ENCODE data around the gene MAEL. TPM values are rescaled to one million over a fixed set of nuclear protein-coding genes. Genes with fewer than 3 reads are reported as not detected.

The MAEL gene
- total RNA-seq, 1 experiment from 2014 or later = not detected

- Histone ChIP-seq H3K9me2 (replicated peaks; ENCODE audit: low read length) (no peaks in the 10 kb centered on the region), H3K36me3 (ENCODE audit: low read depth, low read length) (no peaks in the 10 kb centered on the region), H3K4me1 (ENCODE audit: insufficient read depth, low read length) (peaks cover 14% of the 10 kb centered on the region), H2AFZ (ENCODE audit: low read length) (no peak overlapping the region), H3K4me2 (ENCODE audit: low read length) (no peak overlapping the region), H3K27ac (ENCODE audit: low read length) (no peak overlapping the region), H4K20me1 (ENCODE audit: low read length) (no peaks in the 10 kb centered on the region), H3K4me3 (ENCODE audit: low read length) (no peak overlapping the region), H3K9ac (ENCODE audit: low read length) (no peak overlapping the region), H3F3A (ENCODE audit: low read length, unreplicated experiment) (no peaks in the 10 kb centered on the region), H3K9me3 (ENCODE audit: low read length) (no peaks in the 10 kb centered on the region), H3K27me3 (ENCODE audit: low read length) (peaks cover 3% of the 10 kb centered on the region; the same call in 1 of the 2 replicates), H3K79me2 (ENCODE audit: low read length) (no peaks in the 10 kb centered on the region)
- CTCF ChIA-PET = no interaction called here
- TF ChIP-seq EZH2 (IDR thresholded peaks at IDR 0.05; ENCODE audit: low read length, unreplicated experiment) (no peak), CTCF (conservative IDR thresholded peaks at IDR 0.05; ENCODE audit: low read depth, low read length) (no peak), EZH2phosphoT487 (IDR thresholded peaks at IDR 0.05; ENCODE audit: borderline replicate concordance, low read length) (no peak)
- DNase-seq (no peak), ATAC-seq (no peak)
- intact Hi-C loops (cut with micrococcal nuclease) = loop anchor here (10.0 kb wide), 2 partner anchors 80 to 1130 kb away; partner anchors contain the start of gene ILDR2
- no TSS peak for BruUV-seq (replicated peaks)
- POLR2A ChIA-PET (ENCODE audit: unreplicated experiment) = no interaction called here
Measured at GRCh38 chr1:167054946-167055630, 66.0 kb downstream of the MAEL start.

GRCh38 chr1:167056529-167057231 is 67.6 kb downstream of the MAEL start:
- H3K4me2 ChIP-seq (ENCODE audit: low read length) = no peak overlapping the region
- H3K9ac ChIP-seq (ENCODE audit: low read length) = no peak overlapping the region
- H3K27ac ChIP-seq (ENCODE audit: low read length) = no peak overlapping the region
- H3K4me3 ChIP-seq (ENCODE audit: low read length) = no peak overlapping the region
- no peaks in the 10 kb centered on the region for H3F3A ChIP-seq (ENCODE audit: low read length, unreplicated experiment)
- H3K9me3 ChIP-seq (ENCODE audit: low read length) = no peaks in the 10 kb centered on the region
- intact Hi-C loops (cut with micrococcal nuclease) = loop anchor here (10.0 kb wide), 2 partner anchors 82 to 1132 kb away; partner anchors contain the start of gene ILDR2
- DNase-seq (no peak), ATAC-seq (no peak)
- TF ChIP-seq CTCF (conservative IDR thresholded peaks at IDR 0.05; ENCODE audit: low read depth, low read length) = no peak
- TF ChIP-seq EZH2 (IDR thresholded peaks at IDR 0.05; ENCODE audit: low read length, unreplicated experiment) = no peak
- TF ChIP-seq EZH2phosphoT487 (IDR thresholded peaks at IDR 0.05; ENCODE audit: borderline replicate concordance, low read length) = no peak
- no peaks in the 10 kb centered on the region for H3K36me3 ChIP-seq (ENCODE audit: low read depth, low read length)
- H3K4me1 ChIP-seq (ENCODE audit: insufficient read depth, low read length) = peaks cover 14% of the 10 kb centered on the region
- ChIA-PET CTCF (interaction anchor here (4.5 kb wide), 1 partner anchor 147 kb away, joined by 117 read pairs; no protein-coding TSS in a partner anchor), POLR2A (ENCODE audit: unreplicated experiment) (no interaction called here)
- no peaks in the 10 kb centered on the region for H3K9me2 ChIP-seq (replicated peaks; ENCODE audit: low read length)
- H2AFZ ChIP-seq (ENCODE audit: low read length) = 0 out of 2 replicates have a peak overlapping the region, but pooled peaks have one; percentile 73
- BruUV-seq (replicated peaks) = no TSS peak
- H4K20me1 ChIP-seq (ENCODE audit: low read length) = no peaks in the 10 kb centered on the region
- no peaks in the 10 kb centered on the region for H3K79me2 ChIP-seq (ENCODE audit: low read length)
- H3K27me3 ChIP-seq (ENCODE audit: low read length) = no peaks in the 10 kb centered on the region
